Lower leg skin (tissue), 3 donors: Measurements from ENCODE around the gene RBM22.

Source experiments
- CTCF ChIP-seq, 3 donors: fragments of 450-650 bp; IDR thresholded peaks; one replicate each; pipeline ENCODE4 v1.5.1; 2016; ENCODE audit warnings: antibody characterized with exemption in 3 of 3, mild to moderate bottlenecking in 3 of 3, moderate library complexity in 2 of 3
- POLR2A ChIP-seq, 2 donors: fragments of 450-650 bp; IDR thresholded peaks; one replicate each; pipeline ENCODE4 v1.6.1; 2016 to 2017; ENCODE audit warnings: antibody characterized with exemption in 2 of 2, mild to moderate bottlenecking in 1 of 2, moderate library complexity in 1 of 2

- TF ChIP-seq CTCF (IDR thresholded peaks at IDR 0.05) (no peak), POLR2A (IDR thresholded peaks at IDR 0.05) (no peak)
These were observed 46.9 kb downstream of the RBM22 start for GRCh38 chr5:150653762-150654556.
